Measurements from ENCODE around the gene LRMDA.

LRMDA gene

DNA sequence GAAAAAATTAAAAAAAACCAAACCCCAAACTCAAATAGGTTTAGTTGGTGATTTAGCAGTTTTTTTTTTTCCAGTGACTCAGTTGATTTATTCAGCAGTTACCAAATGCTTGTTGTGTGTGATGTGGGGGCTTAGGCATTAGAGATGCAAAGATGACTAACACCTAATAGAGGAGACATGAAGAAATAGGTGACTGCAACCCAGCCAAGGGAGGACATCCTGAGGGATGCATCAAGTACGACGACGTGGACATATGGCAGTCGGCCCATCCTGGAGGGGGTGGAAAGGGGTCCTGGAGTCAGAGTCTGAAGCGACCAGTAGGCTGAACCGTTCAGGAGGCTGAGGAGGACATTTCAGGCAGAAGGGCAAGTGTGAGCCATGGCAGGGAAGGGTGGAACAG lies 35.5 kb downstream of the LRMDA start:
- H3K27me3 ChIP-seq (ENCODE audit: control insufficient read depth, insufficient read depth, low read length), result peaks cover 9% of the 10 kb centered on the region
- no peak overlapping the region for H3K27ac ChIP-seq (ENCODE audit: low read depth, low read length)
- no peaks in the 10 kb centered on the region for H3K9me3 ChIP-seq (ENCODE audit: control insufficient read depth, insufficient read depth, low read length)
- H3K9ac ChIP-seq (ENCODE audit: low read depth, low read length), result no peak overlapping the region
- peaks cover 21% of the 10 kb centered on the region for H3K4me1 ChIP-seq (ENCODE audit: control insufficient read depth, insufficient read depth, low read length)
- H3K36me3 ChIP-seq (ENCODE audit: control insufficient read depth, insufficient read depth, low read length), result no peaks in the 10 kb centered on the region
- H3K4me3 ChIP-seq (ENCODE audit: low read depth, low read length), result no peak overlapping the region

DNA sequence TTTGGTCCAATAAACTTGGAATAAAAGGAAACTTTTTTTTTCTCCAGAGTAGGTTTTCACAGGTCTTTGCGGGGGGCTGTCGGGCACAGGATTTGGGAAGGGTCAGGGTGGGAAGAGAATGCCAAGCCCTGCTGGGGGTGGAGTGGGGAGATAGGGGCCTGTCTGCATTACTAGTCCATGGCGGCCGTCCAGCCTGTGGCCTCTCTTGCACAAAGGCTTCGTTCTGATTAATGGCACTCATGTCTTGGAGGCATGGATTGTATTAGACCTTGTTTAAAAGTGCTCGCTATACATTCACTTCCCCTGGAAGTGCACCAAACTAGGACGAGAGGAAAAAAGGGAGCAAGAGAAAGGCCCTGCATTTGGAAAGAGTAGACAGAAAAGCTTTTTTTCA lies 37.2 kb downstream of the LRMDA start:
- H3K27me3 ChIP-seq (ENCODE audit: control insufficient read depth, insufficient read depth, low read length), result peaks cover 2% of the 10 kb centered on the region; the same call in 1 of the 2 replicates
- no peak overlapping the region for H3K27ac ChIP-seq (ENCODE audit: low read depth, low read length)
- no peak overlapping the region for H3K4me3 ChIP-seq (ENCODE audit: low read depth, low read length)
- no peaks in the 10 kb centered on the region for H3K9me3 ChIP-seq (ENCODE audit: control insufficient read depth, insufficient read depth, low read length)
- H3K36me3 ChIP-seq (ENCODE audit: control insufficient read depth, insufficient read depth, low read length), result no peaks in the 10 kb centered on the region
- H3K9ac ChIP-seq (ENCODE audit: low read depth, low read length), result no peak overlapping the region
- H3K4me1 ChIP-seq (ENCODE audit: control insufficient read depth, insufficient read depth, low read length), result 0 out of 2 replicates have a peak, but pooled peaks cover 7% of the 10 kb centered on the region

GRCh38 chr10:75469006-75469616 lies 37.7 kb downstream of the LRMDA start:
- no peaks in the 10 kb centered on the region for H3K9me3 ChIP-seq (ENCODE audit: control insufficient read depth, insufficient read depth, low read length)
- H3K4me3 ChIP-seq (ENCODE audit: low read depth, low read length), result no peak overlapping the region
- H3K4me1 ChIP-seq (ENCODE audit: control insufficient read depth, insufficient read depth, low read length), result 0 out of 2 replicates have a peak, but pooled peaks cover 7% of the 10 kb centered on the region
- peaks cover 5% of the 10 kb centered on the region; the same call in 1 of the 2 replicates for H3K27me3 ChIP-seq (ENCODE audit: control insufficient read depth, insufficient read depth, low read length)
- H3K9ac ChIP-seq (ENCODE audit: low read depth, low read length), result no peak overlapping the region
- no peaks in the 10 kb centered on the region for H3K36me3 ChIP-seq (ENCODE audit: control insufficient read depth, insufficient read depth, low read length)
- H3K27ac ChIP-seq (ENCODE audit: low read depth, low read length), result no peak overlapping the region

GRCh38 chr10:75470901-75471300 lies 39.5 kb downstream of the LRMDA start:
- no peaks in the 10 kb centered on the region for H3K36me3 ChIP-seq (ENCODE audit: control insufficient read depth, insufficient read depth, low read length)
- no peaks in the 10 kb centered on the region for H3K9me3 ChIP-seq (ENCODE audit: control insufficient read depth, insufficient read depth, low read length)
- no peak overlapping the region for H3K4me3 ChIP-seq (ENCODE audit: low read depth, low read length)
- H3K27ac ChIP-seq (ENCODE audit: low read depth, low read length), result no peak overlapping the region
- no peak overlapping the region for H3K9ac ChIP-seq (ENCODE audit: low read depth, low read length)
- H3K4me1 ChIP-seq (ENCODE audit: control insufficient read depth, insufficient read depth, low read length), result peaks cover 11% of the 10 kb centered on the region
- peaks cover 10% of the 10 kb centered on the region; the same call in 1 of the 2 replicates for H3K27me3 ChIP-seq (ENCODE audit: control insufficient read depth, insufficient read depth, low read length)

GRCh38 chr10:75472685-75473084 lies 41.3 kb downstream of the LRMDA start:
- Histone ChIP-seq H3K4me1 (ENCODE audit: control insufficient read depth, insufficient read depth, low read length) (peaks cover 19% of the 10 kb centered on the region), H3K9me3 (ENCODE audit: control insufficient read depth, insufficient read depth, low read length) (no peaks in the 10 kb centered on the region)

GRCh38 chr10:75474106-75474505 lies 42.7 kb downstream of the LRMDA start:
- Histone ChIP-seq H3K4me1 (ENCODE audit: control insufficient read depth, insufficient read depth, low read length) (peaks cover 19% of the 10 kb centered on the region), H3K9me3 (ENCODE audit: control insufficient read depth, insufficient read depth, low read length) (no peaks in the 10 kb centered on the region), H3K36me3 (ENCODE audit: control insufficient read depth, insufficient read depth, low read length) (no peaks in the 10 kb centered on the region), H3K27ac (ENCODE audit: low read depth, low read length) (no peak overlapping the region), H3K27me3 (ENCODE audit: control insufficient read depth, insufficient read depth, low read length) (peaks cover 16% of the 10 kb centered on the region), H3K4me3 (ENCODE audit: low read depth, low read length) (no peak overlapping the region), H3K9ac (ENCODE audit: low read depth, low read length) (no peak overlapping the region)

More at GRCh38 chr10:75472685-75473084, 41.3 kb downstream of the LRMDA start:
- Histone ChIP-seq H3K4me3 (ENCODE audit: low read depth, low read length) (no peak overlapping the region), H3K27me3 (ENCODE audit: control insufficient read depth, insufficient read depth, low read length) (peaks cover 16% of the 10 kb centered on the region), H3K36me3 (ENCODE audit: control insufficient read depth, insufficient read depth, low read length) (no peaks in the 10 kb centered on the region), H3K9ac (ENCODE audit: low read depth, low read length) (no peak overlapping the region), H3K27ac (ENCODE audit: low read depth, low read length) (no peak overlapping the region)

- no peaks in the 10 kb centered on the region for H3K9me3 ChIP-seq (ENCODE audit: control insufficient read depth, insufficient read depth, low read length)
- peaks cover 19% of the 10 kb centered on the region for H3K4me1 ChIP-seq (ENCODE audit: control insufficient read depth, insufficient read depth, low read length)
- peak overlapping the region; percentile 2 for H3K4me3 ChIP-seq (ENCODE audit: low read depth, low read length)
- peaks cover 16% of the 10 kb centered on the region for H3K27me3 ChIP-seq (ENCODE audit: control insufficient read depth, insufficient read depth, low read length)
- H3K27ac ChIP-seq (ENCODE audit: low read depth, low read length), result peak overlapping the region; percentile 65
- H3K9ac ChIP-seq (ENCODE audit: low read depth, low read length), result no peak overlapping the region
- no peaks in the 10 kb centered on the region for H3K36me3 ChIP-seq (ENCODE audit: control insufficient read depth, insufficient read depth, low read length)
These were observed 44.2 kb downstream of the LRMDA start for GRCh38 chr10:75475460-75476182.

DNA sequence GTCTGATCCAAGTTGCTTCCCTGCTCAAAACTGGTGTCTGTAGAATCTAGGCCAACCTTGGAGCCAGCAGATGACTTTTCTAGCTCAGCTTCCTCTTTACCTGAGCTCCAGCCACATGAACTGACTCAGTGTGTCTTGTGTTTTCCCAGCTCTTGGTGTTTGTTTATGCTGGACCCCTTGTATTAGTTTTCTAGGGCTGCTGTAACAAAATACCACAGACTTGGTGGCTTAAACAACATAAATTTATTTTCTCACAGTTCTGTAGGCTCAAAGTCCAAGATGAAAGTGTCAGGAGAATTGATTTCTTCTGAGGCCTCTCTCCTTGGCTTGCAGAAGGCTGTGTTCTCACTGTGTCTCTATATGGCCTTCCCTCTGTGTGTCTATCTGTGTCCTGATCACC lies 45.1 kb downstream of the LRMDA start:
- H3K27ac ChIP-seq (ENCODE audit: low read depth, low read length), result no peak overlapping the region

DNA sequence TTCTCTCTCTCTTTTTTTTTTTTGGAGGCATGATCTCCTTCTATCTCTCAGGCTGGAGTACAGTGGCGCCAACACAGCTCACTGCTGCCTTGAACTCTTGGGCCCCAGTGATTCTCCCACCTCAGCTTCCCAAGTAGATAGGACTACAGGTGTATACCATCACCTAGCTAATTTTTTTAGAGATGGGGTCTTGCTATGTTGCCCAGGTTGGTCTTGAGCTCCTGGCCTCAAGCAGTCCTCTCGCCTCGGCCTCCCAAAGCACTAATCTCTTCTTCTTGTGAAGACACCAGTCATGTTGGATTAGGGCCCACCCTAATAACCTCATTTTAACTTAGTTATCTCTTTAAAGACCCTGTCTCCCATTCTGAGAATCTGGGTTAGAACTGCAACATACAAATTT lies 45.6 kb downstream of the LRMDA start:
- H3K27me3 ChIP-seq (ENCODE audit: control insufficient read depth, insufficient read depth, low read length), result peaks cover 16% of the 10 kb centered on the region
- H3K9me3 ChIP-seq (ENCODE audit: control insufficient read depth, insufficient read depth, low read length), result no peaks in the 10 kb centered on the region
- H3K27ac ChIP-seq (ENCODE audit: low read depth, low read length), result no peak overlapping the region
- no peaks in the 10 kb centered on the region for H3K36me3 ChIP-seq (ENCODE audit: control insufficient read depth, insufficient read depth, low read length)
- peaks cover 19% of the 10 kb centered on the region for H3K4me1 ChIP-seq (ENCODE audit: control insufficient read depth, insufficient read depth, low read length)
- no peak overlapping the region for H3K9ac ChIP-seq (ENCODE audit: low read depth, low read length)
- no peak overlapping the region for H3K4me3 ChIP-seq (ENCODE audit: low read depth, low read length)

More for the DNA sequence above, 45.1 kb downstream of the LRMDA start:
- Histone ChIP-seq H3K4me1 (ENCODE audit: control insufficient read depth, insufficient read depth, low read length) (peaks cover 19% of the 10 kb centered on the region), H3K9ac (ENCODE audit: low read depth, low read length) (no peak overlapping the region), H3K36me3 (ENCODE audit: control insufficient read depth, insufficient read depth, low read length) (no peaks in the 10 kb centered on the region), H3K27me3 (ENCODE audit: control insufficient read depth, insufficient read depth, low read length) (peaks cover 16% of the 10 kb centered on the region), H3K9me3 (ENCODE audit: control insufficient read depth, insufficient read depth, low read length) (no peaks in the 10 kb centered on the region), H3K4me3 (ENCODE audit: low read depth, low read length) (no peak overlapping the region)

DNA sequence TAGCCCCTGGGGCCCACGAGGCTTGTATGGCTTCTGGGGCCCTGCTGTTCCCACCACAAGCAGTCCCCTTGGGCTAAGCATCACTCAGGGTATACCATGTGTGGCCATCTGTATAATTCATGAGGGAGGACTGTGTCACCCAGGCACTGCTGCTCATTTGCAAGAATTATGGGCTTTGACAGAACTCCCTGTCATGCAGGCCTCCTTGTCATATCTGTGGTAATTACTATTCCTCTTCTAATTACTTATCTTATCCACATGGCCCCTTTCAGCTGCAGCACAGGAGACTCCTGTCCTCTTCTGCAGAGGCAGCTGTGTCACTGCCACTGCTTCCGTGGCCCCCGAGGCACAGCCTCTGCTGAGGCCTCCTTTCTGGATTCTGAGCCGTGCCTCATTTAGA lies 46.3 kb downstream of the LRMDA start:
- no peaks in the 10 kb centered on the region for H3K36me3 ChIP-seq (ENCODE audit: control insufficient read depth, insufficient read depth, low read length)
- H3K4me3 ChIP-seq (ENCODE audit: low read depth, low read length), result no peak overlapping the region
- H3K4me1 ChIP-seq (ENCODE audit: control insufficient read depth, insufficient read depth, low read length), result peaks cover 19% of the 10 kb centered on the region
- no peak overlapping the region for H3K27ac ChIP-seq (ENCODE audit: low read depth, low read length)
- no peaks in the 10 kb centered on the region for H3K9me3 ChIP-seq (ENCODE audit: control insufficient read depth, insufficient read depth, low read length)
- H3K27me3 ChIP-seq (ENCODE audit: control insufficient read depth, insufficient read depth, low read length), result peaks cover 16% of the 10 kb centered on the region
- H3K9ac ChIP-seq (ENCODE audit: low read depth, low read length), result no peak overlapping the region

- no peaks in the 10 kb centered on the region for H3K9me3 ChIP-seq (ENCODE audit: control insufficient read depth, insufficient read depth, low read length)
- peaks cover 6% of the 10 kb centered on the region for H3K27me3 ChIP-seq (ENCODE audit: control insufficient read depth, insufficient read depth, low read length)
- no peak overlapping the region for H3K27ac ChIP-seq (ENCODE audit: low read depth, low read length)
- no peaks in the 10 kb centered on the region for H3K36me3 ChIP-seq (ENCODE audit: control insufficient read depth, insufficient read depth, low read length)
- H3K4me3 ChIP-seq (ENCODE audit: low read depth, low read length), result no peak overlapping the region
- no peak overlapping the region for H3K9ac ChIP-seq (ENCODE audit: low read depth, low read length)
- H3K4me1 ChIP-seq (ENCODE audit: control insufficient read depth, insufficient read depth, low read length), result peaks cover 13% of the 10 kb centered on the region
These were observed 49.0 kb downstream of the LRMDA start for GRCh38 chr10:75480374-75480773.

Data from HUES48 (cell line).